Measurements from ENCODE around the gene ABCA7. TPM values are rescaled to one million over a fixed set of nuclear protein-coding genes. Genes with fewer than 3 reads are reported as not detected.

Gene ABCA7
- total RNA-seq, 1 donor from 2014 or later = 110 TPM

DNA sequence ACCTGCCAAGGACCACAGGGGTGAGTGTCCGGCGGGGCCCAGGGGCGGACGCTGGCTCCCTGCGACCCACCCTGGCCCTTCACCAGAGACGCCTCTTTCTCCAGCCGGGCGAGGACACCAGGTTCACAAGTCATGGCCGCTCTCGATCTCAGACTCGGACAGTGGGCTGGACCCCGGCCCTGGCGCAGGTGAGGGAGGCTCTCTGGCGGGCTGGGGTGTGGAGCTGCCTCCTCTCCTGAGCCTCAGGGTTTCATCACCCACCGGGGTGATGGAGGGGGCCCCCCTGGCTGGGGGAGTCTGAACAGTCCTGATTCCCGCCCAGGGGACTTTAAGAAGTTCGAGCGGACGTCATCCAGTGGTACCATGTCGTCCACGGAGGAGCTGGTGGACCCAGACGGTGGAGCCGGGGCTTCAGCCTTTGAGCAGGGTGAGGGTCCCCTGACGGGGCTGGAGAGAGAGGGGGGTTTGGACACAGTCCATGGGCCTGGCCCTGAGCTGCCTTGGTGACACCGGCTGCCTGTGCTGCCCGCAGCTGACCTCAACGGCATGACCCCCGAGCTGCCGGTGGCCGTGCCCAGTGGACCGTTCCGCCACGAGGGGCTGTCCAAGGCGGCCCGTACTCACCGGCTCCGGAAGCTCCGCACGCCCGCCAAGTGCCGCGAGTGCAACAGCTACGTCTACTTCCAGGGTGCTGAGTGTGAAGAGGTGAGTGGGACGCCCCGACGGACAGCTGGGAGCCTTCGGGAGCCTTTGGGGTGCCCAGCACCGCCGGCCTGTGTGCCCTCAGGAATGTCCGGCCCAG is 40.7 kb downstream of the ABCA7 start:
- no peak overlapping the region for H3K4me3 Mint-ChIP-seq (ENCODE audit: unreplicated experiment)

DNA sequence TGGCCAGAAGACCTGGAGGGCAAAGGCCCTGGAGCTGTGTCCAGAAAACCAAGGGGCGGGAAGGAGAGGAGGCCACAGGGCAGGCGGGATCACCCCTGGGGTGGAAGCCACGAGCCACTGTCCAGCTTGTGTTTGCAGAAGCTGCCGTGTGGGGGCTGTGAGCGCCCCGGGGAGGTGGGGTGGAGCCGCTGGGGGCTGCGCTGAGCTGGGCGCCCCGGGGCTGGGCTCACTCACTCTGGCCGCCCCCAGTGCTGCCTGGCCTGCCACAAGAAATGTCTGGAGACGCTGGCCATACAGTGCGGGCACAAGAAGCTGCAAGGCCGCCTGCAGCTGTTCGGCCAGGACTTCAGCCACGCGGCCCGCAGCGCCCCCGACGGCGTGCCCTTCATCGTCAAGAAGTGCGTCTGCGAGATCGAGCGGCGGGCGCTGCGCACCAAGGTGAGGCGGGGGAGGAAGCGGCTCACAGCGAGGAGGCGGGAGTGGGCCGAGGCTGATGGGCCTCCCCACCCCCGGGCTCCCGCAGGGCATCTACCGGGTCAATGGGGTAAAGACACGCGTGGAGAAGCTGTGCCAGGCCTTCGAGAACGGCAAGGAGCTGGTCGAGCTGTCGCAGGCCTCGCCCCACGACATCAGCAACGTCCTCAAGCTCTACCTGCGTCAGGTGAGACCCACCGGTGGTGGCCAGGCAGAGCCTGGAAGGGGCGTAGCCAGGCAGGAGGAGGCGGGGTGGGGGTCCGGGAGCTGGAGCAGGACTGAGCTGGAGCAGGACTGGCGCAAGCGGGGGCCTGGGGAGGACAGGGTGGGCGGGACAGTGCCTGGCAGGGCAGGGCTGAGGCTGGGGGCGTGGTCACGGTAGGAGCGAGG is 41.6 kb downstream of the ABCA7 start:
- Mint-ChIP-seq H3K4me1 (ENCODE audit: low read depth, unreplicated experiment) (peaks cover 2% of the 10 kb centered on the region), H3K4me3 (ENCODE audit: unreplicated experiment) (no peak overlapping the region), H3K9me3 (ENCODE audit: unreplicated experiment) (peaks cover 2% of the 10 kb centered on the region), H3K27ac (ENCODE audit: unreplicated experiment) (no peak overlapping the region), H3K36me3 (ENCODE audit: unreplicated experiment) (no peaks in the 10 kb centered on the region), H3K27me3 (ENCODE audit: unreplicated experiment) (peaks cover 2% of the 10 kb centered on the region)
- no peak for TF ChIP-seq CTCF (IDR thresholded peaks at IDR 0.05; ENCODE audit: partially characterized antibody, unreplicated experiment)
- DNase-seq = no peak

More for the DNA sequence above, 40.7 kb downstream of the ABCA7 start:
- Mint-ChIP-seq H3K27me3 (ENCODE audit: unreplicated experiment) (peaks cover 4% of the 10 kb centered on the region), H3K27ac (ENCODE audit: unreplicated experiment) (no peak overlapping the region), H3K4me1 (ENCODE audit: low read depth, unreplicated experiment) (peaks cover 2% of the 10 kb centered on the region), H3K36me3 (ENCODE audit: unreplicated experiment) (no peaks in the 10 kb centered on the region), H3K9me3 (ENCODE audit: unreplicated experiment) (peaks cover 2% of the 10 kb centered on the region)
- no peak for DNase-seq
- TF ChIP-seq CTCF (IDR thresholded peaks at IDR 0.05; ENCODE audit: partially characterized antibody, unreplicated experiment) = no peak

GRCh38 chr19:1082165-1082927 is 42.4 kb downstream of the ABCA7 start:
- peak overlapping the region; percentile 57 for H3K4me3 Mint-ChIP-seq (ENCODE audit: unreplicated experiment)
- DNase-seq = peak; percentile 67
- TF ChIP-seq CTCF (IDR thresholded peaks at IDR 0.05; ENCODE audit: partially characterized antibody, unreplicated experiment) = no peak
- H3K4me1 Mint-ChIP-seq (ENCODE audit: low read depth, unreplicated experiment) = peaks cover 2% of the 10 kb centered on the region
- H3K36me3 Mint-ChIP-seq (ENCODE audit: unreplicated experiment) = no peaks in the 10 kb centered on the region
- no peak overlapping the region for H3K27ac Mint-ChIP-seq (ENCODE audit: unreplicated experiment)
- peaks cover 2% of the 10 kb centered on the region for H3K9me3 Mint-ChIP-seq (ENCODE audit: unreplicated experiment)
- peaks cover 2% of the 10 kb centered on the region for H3K27me3 Mint-ChIP-seq (ENCODE audit: unreplicated experiment)

DNA sequence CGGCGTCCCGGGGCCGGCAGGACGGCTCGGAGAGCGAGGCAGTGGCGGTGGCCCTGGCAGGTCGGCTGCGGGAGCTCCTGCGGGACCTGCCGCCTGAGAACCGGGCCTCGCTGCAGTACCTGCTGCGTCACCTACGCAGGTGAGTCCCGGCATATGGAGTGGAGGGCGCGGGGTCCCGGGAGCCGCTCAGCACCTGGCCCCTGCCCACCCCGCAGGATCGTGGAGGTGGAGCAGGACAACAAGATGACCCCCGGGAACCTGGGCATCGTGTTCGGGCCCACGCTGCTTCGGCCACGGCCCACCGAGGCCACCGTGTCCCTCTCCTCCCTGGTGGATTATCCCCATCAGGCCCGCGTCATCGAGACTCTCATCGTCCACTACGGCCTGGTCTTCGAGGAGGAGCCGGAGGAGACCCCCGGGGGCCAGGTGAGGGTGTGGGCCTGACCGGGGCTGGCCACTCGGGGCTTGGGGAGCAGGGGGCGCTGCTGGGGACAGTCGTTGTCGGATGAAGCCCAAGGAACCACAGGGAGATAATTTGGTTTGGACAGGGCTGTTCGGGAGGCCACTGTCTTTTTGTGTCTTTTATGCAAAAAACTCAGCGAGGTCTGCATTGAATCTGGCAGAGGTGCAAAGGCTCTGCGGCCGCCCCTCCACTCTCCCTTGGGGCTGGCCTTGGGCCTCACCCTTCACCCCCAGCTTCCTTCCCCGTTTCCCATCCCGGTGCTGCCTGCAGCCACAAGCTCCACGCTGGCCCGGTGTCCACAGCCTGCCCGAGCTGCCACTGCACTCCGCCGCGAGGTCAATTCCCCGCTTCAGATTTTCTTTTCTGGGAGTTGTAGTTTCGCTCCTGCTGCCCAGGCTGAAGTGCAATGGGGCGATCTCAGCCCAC is 43.3 kb downstream of the ABCA7 start:
- H3K36me3 Mint-ChIP-seq (ENCODE audit: unreplicated experiment) = no peaks in the 10 kb centered on the region
- no peak overlapping the region for H3K27ac Mint-ChIP-seq (ENCODE audit: unreplicated experiment)
- DNase-seq = peak; percentile 10
- peaks cover 2% of the 10 kb centered on the region for H3K4me1 Mint-ChIP-seq (ENCODE audit: low read depth, unreplicated experiment)
- H3K27me3 Mint-ChIP-seq (ENCODE audit: unreplicated experiment) = peaks cover 2% of the 10 kb centered on the region
- H3K4me3 Mint-ChIP-seq (ENCODE audit: unreplicated experiment) = no peak overlapping the region
- no peak for TF ChIP-seq CTCF (IDR thresholded peaks at IDR 0.05; ENCODE audit: partially characterized antibody, unreplicated experiment)
- peaks cover 2% of the 10 kb centered on the region for H3K9me3 Mint-ChIP-seq (ENCODE audit: unreplicated experiment)
